8988T (cell line): ENCODE measurements around the gene REELD1.

Source experiments
- DNase-seq: peaks from one replicate; pipeline ENCODE4 v3.0.0; 2011

REELD1 gene

DNA sequence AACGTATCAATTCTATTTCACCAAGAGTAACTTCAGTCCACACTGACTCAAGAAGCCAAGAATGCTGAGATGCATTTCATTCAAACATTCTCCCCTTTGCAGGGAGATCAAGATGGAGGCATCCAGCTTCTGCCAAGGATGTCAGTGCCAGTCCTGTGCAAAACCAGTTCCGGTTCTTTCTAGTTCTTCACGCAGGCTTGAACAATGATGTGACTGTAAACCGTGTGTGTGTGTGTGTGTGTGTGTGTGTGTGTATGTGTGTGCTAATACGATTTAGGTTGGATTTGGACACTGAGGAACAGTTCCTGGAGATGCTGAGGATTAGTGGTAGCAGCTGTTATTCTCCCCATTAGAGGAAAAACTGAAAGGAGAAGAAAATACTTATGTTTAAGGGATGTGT, at the start of gene REELD1:
REELD1 (plus strand) TSS at position 301 of the 400 bp plus-strand sequence. CDS start 2,415 bp downstream, outside the sequence.
- no peak for DNase-seq

DNA sequence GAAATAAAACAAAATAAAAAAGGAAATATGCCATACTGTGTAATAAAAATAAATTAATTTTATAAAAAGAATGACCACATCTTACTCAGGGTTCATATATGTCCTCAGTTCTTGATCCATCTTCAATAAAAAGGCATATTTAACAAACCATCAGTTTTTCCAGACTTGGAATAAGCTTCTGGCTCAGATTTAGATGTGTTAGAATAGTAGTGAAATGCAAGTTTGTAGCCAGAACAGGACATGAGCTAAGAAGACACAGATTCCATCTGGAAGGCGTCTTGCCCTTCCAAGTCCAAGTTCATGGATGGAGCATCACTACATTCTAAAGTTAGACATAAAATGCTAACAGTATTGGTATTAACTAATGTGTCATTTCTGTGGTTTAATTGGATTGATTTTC, 49.1 kb upstream of the REELD1 start:
- DNase-seq = no peak

DNA sequence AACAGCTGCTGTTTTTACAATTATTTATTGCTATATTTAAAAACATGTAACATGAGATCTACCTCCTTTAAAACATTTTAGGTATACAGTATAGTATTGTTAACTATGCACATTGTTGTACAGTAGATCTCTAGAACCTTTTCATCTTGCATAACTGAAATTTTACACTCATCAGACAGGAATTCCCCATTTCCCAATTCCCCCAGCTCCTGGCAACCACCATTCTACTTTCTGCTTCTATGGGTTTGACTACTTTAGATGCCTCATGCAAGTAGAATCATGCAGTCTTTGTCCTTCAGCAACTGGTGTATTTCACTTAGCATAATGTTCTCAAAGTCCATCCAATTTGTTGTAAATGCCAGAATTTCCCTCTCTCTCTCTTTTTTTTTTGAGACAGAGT, 48.5 kb upstream of the REELD1 start:
- no peak for DNase-seq

DNA sequence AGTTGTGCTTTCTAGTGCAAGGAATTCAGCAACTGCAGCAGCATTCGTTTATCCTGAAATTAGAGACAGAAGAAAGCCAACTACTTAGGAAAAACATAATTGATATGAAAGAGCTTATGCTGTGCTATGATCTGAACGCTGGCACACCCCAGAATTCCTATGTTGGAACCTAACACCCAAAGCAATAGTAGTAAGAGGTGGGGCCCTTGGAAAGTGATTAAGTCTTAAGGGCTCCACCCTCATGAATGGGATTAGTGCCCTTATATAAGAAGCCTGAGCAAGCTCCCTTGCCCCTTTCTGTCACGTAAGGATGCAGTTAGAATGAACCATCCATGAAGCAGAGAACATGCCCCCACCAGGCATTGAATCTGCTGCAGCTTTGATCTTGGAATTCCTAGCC, 44.2 kb upstream of the REELD1 start:
- DNase-seq = no peak

- DNase-seq = peak; percentile 19
Observed at GRCh38 chr4:146175541-146176453, 38.5 kb upstream of the REELD1 start, which contains the start of gene LSM6. TSS of gene LSM6 (plus strand) at chr4:146175718. CDS start at chr4:146182922, 7,204 bp downstream.

DNA sequence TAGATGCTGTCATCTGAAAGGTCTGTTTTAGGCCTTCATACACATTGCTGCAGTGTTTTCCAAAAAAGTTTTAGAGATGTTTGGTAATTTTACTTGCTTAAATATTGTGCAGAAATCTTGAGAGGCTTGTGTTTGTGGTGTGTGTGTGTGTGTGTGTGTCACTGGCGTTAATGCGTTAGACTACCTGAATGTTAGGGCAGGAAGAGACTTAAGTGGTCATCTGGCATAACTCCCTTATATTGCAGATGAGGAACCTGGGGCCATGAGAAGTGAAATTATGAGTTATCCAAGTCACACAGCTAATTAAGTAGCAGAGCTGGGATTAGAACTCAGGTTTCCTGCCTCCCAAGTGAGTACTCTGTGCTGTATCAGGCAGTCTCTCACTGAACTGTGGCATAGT, 37.4 kb upstream of the REELD1 start:
- DNase-seq = no peak

DNA sequence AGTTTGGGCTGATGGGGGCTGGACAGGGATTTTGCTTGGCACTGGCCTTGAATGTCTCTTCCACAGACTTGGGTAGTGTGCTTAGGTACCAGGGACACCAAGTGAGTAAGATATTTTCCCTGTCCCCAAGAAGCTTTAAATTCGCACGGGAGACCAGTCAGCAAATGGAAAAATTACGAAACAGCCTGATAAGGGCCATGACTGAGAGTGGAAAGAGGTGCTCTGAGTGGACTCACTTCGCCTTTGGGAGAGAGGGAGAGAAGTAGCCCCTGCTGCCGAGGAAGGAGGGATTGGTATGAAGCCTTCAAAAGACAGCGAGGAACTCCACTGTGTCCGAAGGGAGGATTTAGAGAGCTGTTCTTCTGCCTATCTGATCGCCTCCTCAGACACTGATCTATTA, 36.2 kb upstream of the REELD1 start:
- DNase-seq = no peak

DNA sequence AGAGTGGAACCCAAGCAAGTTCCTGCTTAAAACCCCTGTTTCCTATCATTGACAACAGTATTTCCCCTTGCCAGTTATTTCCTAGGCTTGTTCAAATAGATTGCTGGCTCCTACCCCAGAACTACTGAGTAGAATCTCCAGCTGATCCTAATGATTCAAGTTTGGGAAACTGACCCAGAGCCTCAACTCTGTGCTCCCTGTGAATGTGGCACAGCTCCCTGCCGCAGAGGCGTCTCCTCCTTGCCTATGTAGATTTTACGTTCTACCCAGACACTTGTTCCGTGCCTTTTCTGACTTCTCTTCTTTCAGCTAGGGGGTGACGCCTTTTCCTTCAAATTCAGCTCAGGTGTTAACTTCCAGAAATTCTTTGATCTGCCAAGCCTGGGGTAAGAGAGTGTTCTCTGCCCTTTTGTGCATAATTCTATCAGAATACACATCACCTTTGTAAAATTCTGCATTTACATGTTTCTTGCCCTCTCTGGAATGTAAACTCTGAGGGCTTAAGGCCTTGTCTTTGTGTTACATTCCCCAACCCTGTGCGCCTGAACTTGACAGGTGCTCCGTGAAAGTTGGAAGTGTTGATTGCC, 34.5 kb upstream of the REELD1 start:
- no peak for DNase-seq

DNA sequence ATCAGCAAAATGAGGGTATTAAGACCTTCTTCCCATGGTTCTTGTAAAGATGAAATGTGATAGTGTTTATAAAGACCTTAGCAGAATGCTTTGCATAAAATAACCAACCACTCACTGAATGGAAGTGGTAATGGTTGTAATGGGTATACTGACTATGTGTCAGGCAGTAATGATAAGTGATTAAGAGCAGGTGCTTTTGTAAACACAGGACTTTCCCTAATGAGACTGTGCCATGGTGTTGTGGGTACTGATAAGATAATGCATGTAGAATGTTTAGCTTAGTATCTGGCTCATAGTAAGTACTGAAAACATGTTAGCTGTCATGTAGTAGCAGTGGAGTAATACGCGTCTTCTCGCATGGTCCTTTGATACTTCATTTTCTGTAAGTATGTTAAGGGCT, 31.9 kb upstream of the REELD1 start:
- no peak for DNase-seq

GRCh38 chr4:146183209-146183608, 31.1 kb upstream of the REELD1 start:
- DNase-seq = no peak

- DNase-seq = no peak
Observed at GRCh38 chr4:146186041-146186440, 28.3 kb upstream of the REELD1 start.

- DNase-seq = no peak
Observed at GRCh38 chr4:146186596-146186995, 27.7 kb upstream of the REELD1 start.

- no peak for DNase-seq
Observed at GRCh38 chr4:146190456-146190855, 23.9 kb upstream of the REELD1 start.

DNA sequence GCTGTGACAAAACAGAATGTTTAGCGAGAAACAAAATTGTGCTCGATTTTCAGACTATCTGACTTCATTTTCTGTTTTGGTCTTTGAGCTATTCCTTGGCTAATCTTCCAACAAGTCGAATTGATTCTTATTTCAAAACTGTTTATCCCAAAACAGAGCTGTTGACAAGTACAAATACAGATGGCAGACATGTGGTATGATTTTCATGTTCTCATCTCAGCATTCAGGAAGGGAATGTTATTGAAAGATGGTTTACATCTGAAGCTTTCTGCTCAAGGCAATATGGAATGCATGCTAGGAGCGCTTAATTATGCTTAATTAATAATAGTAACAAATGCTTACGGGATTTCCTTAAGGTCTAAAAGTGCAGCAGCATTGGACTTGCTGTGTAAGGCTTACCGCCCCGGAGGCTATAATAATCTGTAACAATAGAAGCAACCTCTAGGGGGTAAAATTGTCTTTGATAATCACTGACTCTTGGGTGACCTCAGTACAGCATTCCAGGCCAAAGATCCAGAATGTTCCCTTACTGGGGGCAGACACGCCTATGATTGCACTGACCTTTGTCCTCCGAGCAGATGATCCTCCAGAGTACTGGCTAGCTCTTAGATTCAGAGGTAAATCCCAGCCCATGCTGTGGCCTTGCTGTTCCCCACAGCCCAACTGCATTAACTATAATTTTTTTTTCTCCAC, 22.4 kb upstream of the REELD1 start:
- no peak for DNase-seq

DNA sequence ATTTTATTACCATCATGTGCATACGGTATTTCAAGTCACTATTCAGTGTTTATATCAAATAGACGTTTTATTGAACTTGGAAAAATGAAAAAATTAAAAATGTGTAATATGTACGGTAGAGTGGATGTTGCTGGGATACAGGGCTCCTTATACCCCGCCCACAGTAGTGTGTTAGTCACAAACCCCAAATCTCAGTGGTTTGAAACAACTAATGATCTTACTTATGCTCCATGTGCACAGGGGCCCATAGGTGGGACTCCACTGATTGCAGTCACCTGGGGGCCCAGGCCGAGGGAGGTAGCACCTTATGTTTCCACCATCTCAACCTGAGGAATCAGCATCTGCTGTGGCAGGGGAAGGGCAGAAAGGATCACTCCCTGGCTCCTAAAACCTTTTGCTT, 20.7 kb upstream of the REELD1 start:
- DNase-seq = no peak

GRCh38 chr4:146194212-146194611, 20.1 kb upstream of the REELD1 start:
- no peak for DNase-seq

DNA sequence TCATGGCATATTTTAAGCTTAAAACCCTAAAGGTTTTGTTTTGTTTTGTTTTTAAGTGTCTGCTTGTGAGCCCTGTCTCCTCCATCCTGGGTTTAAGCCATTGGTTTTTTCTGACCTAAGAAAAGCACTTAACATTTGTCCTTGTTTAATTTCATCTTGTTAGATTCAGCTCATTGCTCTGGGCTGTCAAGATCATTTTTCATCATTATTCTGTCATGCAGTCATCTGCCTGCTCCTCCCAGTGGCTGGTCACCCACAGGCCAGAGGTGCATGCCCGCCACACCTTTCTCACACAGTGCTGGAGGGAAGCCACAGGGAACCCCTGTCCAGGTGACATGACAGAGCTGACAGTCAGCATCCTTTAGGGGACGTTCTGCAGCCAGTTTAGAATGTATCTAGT, 11.7 kb upstream of the REELD1 start:
- DNase-seq = no peak

DNA sequence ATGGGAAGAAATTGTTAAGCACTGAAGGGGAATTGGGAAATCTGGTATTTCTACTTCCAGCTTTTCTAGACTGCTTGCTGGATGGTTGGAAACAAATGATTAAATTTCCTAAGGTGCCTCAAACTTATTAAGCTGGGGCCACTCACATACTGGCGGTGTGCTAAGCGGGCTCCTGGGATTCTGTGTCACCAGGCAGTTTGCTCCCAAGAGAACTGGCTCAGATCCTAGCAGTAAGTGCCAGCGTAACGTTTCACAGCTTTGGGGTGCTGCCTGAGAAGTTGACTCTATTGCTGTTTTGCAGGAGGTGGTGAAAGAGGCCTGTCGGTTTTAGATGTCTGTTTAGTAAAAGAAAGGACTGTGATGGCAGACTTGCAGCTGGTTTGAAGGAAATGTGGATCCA, 6.9 kb upstream of the REELD1 start:
- DNase-seq = no peak

GRCh38 chr4:146210890-146211289, 3.4 kb upstream of the REELD1 start:
- DNase-seq = no peak

DNA sequence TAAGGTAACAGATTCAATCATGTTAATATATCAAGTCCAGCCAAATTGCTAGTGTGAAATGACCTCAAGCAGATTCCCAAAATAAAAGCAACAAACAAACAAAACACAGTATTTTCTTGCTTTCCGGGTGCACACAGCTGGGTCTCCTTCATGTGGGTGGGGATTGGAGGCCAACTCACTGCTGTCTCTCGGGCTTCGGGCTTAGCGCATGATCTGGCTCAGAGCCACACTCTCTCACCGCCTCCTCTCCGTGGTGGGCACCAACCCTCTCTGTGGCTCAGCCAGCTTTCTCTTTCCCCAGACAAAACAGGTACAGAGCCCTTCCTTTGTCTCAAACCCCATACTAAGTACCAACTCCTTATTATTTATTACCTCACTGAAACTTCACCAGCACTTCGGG, 2.9 kb upstream of the REELD1 start:
- DNase-seq = no peak

- no peak for DNase-seq
Observed at GRCh38 chr4:146212781-146213180, 1.6 kb upstream of the REELD1 start.

- DNase-seq = peak; percentile 44
Observed at GRCh38 chr4:146222313-146222712, 8.0 kb downstream of the REELD1 start.

DNA sequence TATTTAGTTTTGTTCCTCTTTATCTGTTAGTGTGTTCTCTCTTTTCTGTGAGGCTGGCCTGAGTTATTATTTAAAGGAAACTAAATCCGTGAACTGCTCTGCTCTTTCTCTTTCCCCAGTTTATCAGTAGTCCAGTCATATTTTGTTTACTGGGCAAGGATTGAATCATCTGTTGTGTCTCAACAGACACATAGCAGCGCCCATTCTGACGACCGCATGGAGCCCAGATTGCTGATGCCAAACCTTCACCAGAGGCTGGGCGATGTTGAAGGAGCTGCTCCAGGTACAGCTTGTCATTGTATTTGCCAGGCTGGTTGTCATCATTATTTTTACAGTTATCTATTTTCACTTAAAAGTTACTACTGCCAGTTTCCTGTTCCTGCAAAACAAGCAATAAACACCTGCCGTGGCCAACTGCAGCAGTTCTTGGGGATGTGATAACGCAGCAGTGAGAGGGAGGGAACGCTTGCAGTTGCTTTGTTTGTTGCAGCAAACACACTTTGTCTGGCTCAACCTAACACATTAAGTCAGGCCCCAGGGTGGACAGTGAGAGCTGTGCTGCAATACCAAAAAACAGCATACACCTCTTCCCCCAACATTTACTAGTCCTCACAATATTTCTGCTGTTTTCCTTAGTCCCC, 10.1 kb downstream of the REELD1 start:
- DNase-seq = no peak
